Measurements from ENCODE around the gene EVL.
"Not testable (repeated sequence)": the region's sequence is repeated elsewhere in the genome, so short reads cannot be mapped to it uniquely, and the experiment has no call there.

The EVL gene

GRCh38 chr14:100038065-100038464 lies 27.2 kb upstream of the EVL start:
- no peak for DNase-seq (ENCODE audit: low read depth in 2 of 2)

GRCh38 chr14:100039903-100040302 lies 25.3 kb upstream of the EVL start:
- no peak for DNase-seq (ENCODE audit: low read depth in 2 of 2)

- DNase-seq (ENCODE audit: low read depth in 2 of 2), result no peak
Measured at GRCh38 chr14:100041271-100041670, 24.0 kb upstream of the EVL start.

GRCh38 chr14:100042286-100042685 lies 22.9 kb upstream of the EVL start:
- no peak for DNase-seq (ENCODE audit: low read depth in 2 of 2)

- DNase-seq (ENCODE audit: low read depth in 2 of 2), result no peak
Measured at GRCh38 chr14:100045642-100046344, 19.4 kb upstream of the EVL start.

- DNase-seq (ENCODE audit: low read depth in 2 of 2), result no peak
Measured at GRCh38 chr14:100047600-100047999, 17.6 kb upstream of the EVL start.

GRCh38 chr14:100048786-100049185 lies 16.4 kb upstream of the EVL start:
- DNase-seq (ENCODE audit: low read depth in 2 of 2), result no peak

- DNase-seq (ENCODE audit: low read depth in 2 of 2), result no peak
Measured at GRCh38 chr14:100049220-100049619, 16.0 kb upstream of the EVL start.

- no peak for DNase-seq (ENCODE audit: low read depth in 2 of 2)
Measured at GRCh38 chr14:100051103-100051502, 14.1 kb upstream of the EVL start.

- DNase-seq (ENCODE audit: low read depth in 2 of 2), result no peak
Measured at GRCh38 chr14:100051543-100051942, 13.7 kb upstream of the EVL start.

- no peak for DNase-seq (ENCODE audit: low read depth in 2 of 2)
Measured at GRCh38 chr14:100052819-100053218, 12.4 kb upstream of the EVL start.

GRCh38 chr14:100054316-100055075 lies 10.7 kb upstream of the EVL start:
- DNase-seq (ENCODE audit: low read depth in 2 of 2), result no peak

GRCh38 chr14:100056431-100056830 lies 8.8 kb upstream of the EVL start:
- no peak for DNase-seq (ENCODE audit: low read depth in 2 of 2)

GRCh38 chr14:100056964-100057795 lies 8.0 kb upstream of the EVL start:
- no peak for DNase-seq (ENCODE audit: low read depth in 2 of 2)

- DNase-seq (ENCODE audit: low read depth in 2 of 2), result no peak
Measured at GRCh38 chr14:100058777-100059437, 6.3 kb upstream of the EVL start.

- DNase-seq (ENCODE audit: low read depth in 2 of 2), result no peak
Measured at GRCh38 chr14:100059438-100059781, 5.8 kb upstream of the EVL start.

- no peak for DNase-seq (ENCODE audit: low read depth in 2 of 2)
Measured at GRCh38 chr14:100060760-100061159, 4.5 kb upstream of the EVL start.

GRCh38 chr14:100062590-100062989 lies 2.6 kb upstream of the EVL start:
- DNase-seq (ENCODE audit: low read depth in 2 of 2), result no peak

GRCh38 chr14:100063314-100063941 lies 1.8 kb upstream of the EVL start:
- DNase-seq (ENCODE audit: low read depth in 2 of 2), result no peak

- not testable (repeated sequence) for DNase-seq (ENCODE audit: low read depth in 2 of 2)
Measured at GRCh38 chr14:100064335-100065092, 708 bp upstream of the EVL start.
